K562 (cell line): Measurements from ENCODE around the gene ZCWPW1. TPM values are rescaled to one million over a fixed set of nuclear protein-coding genes. Genes with fewer than 3 reads are reported as not detected.

Experiments
- CHD4 ChIP-seq: fragments of 200-600 bp; sonication (generic); IDR thresholded peaks from 3 replicates; pipeline ENCODE4 v1.6.1; 2012; ENCODE audit warnings: low read depth, mild to moderate bottlenecking, mixed read lengths, low read length, inconsistent platforms; ENCODE audit not compliant: insufficient read depth, insufficient replicate concordance, poor library complexity, severe bottlenecking
- CREB1 ChIP-seq, 2 experiments: sonication (generic) in 1 of 2; formaldehyde crosslinking in 1 of 2; IDR thresholded peaks; 2 replicates each; pipeline versions ENCODE4 v1.6.1 to v1.8.0; 2012 to 2022; ENCODE audit warnings: inconsistent platforms in 1 of 2, mild to moderate bottlenecking in 1 of 2, missing genetic modification reagents in 1 of 2, moderate library complexity in 1 of 2
- HINFP ChIP-seq: fragments of 450-650 bp; conservative IDR thresholded peaks from 2 replicates; pipeline ENCODE4 v1.6.1; 2016; ENCODE audit warnings: missing genetic modification characterization, low read depth, mild to moderate bottlenecking, control low read depth, missing compliant biosample characterization
- NEUROD1 ChIP-seq: fragments of 150-350 bp; IDR thresholded peaks from 2 replicates; pipeline ENCODE4 v1.6.1; 2014; ENCODE audit warnings: borderline replicate concordance, low read length, low read depth; ENCODE audit not compliant: partially characterized antibody
- NFIC ChIP-seq: fragments of 450-650 bp; IDR thresholded peaks from 2 replicates; pipeline ENCODE4 v1.6.1; 2017; ENCODE audit warnings: mild to moderate bottlenecking, inconsistent platforms
- NR2C1 ChIP-seq, 2 experiments: fragments of 450-650 bp; IDR thresholded peaks; 2 replicates each; pipeline ENCODE4 v1.6.1; 2017; ENCODE audit warnings: mild to moderate bottlenecking in 2 of 2, antibody characterized with exemption in 1 of 2, inconsistent platforms in 1 of 2, missing compliant biosample characterization in 1 of 2, missing genetic modification characterization in 1 of 2
- NRF1 ChIP-seq, 2 experiments: fragments of 450-650 bp; IDR thresholded peaks in 1 of 2; conservative IDR thresholded peaks in 1 of 2; 2 replicates each; pipeline ENCODE4 v1.6.1; 2014; ENCODE audit warnings: mild to moderate bottlenecking in 2 of 2
- POLR2B ChIP-seq: fragments of 450-650 bp; IDR thresholded peaks from 2 replicates; pipeline ENCODE4 v1.6.1; 2018; ENCODE audit warnings: low read depth; ENCODE audit not compliant: partially characterized antibody
- PPARD ChIP-seq: fragments of 250-450 bp; sonication (Bioruptor Pico); IDR thresholded peaks from 2 replicates; pipeline ENCODE4 v1.8.0; 2022; ENCODE audit warnings: inconsistent platforms, mild to moderate bottlenecking, moderate library complexity
- PRDM10 ChIP-seq: fragments of 450-650 bp; IDR thresholded peaks from 2 replicates; pipeline ENCODE4 v1.6.1; 2018; ENCODE audit not compliant: partially characterized antibody
- ZC3H11A ChIP-seq: IDR thresholded peaks from 2 replicates; pipeline ENCODE4 v1.6.1; 2012; ENCODE audit warnings: low read depth, low read length, improper control_type of control experiment
- ZNF133 ChIP-seq: fragments of 250-450 bp; sonication (Bioruptor Pico); IDR thresholded peaks from 2 replicates; pipeline ENCODE4 v1.4.0; 2020; ENCODE audit warnings: mild to moderate bottlenecking
- ZNF263 ChIP-seq: sonication (generic); formaldehyde crosslinking; IDR thresholded peaks from 2 replicates; pipeline ENCODE4 v1.8.0; 2022; ENCODE audit warnings: mild to moderate bottlenecking, missing genetic modification reagents, borderline replicate concordance
- ZNF584 ChIP-seq: fragments of 200-800 bp; sonication (Bioruptor generic); IDR thresholded peaks from 2 replicates; pipeline ENCODE4 v1.6.1; 2016; ENCODE audit warnings: low read depth, mild to moderate bottlenecking, missing genetic modification characterization, missing compliant biosample characterization
- ZNF75A ChIP-seq: fragments of 450-650 bp; formaldehyde crosslinking; IDR thresholded peaks from 2 replicates; pipeline ENCODE4 v1.4.0; 2020; ENCODE audit warnings: mild to moderate bottlenecking
- polyA plus RNA-seq, 8 experiments: library from polyadenylated mRNA; depleted of rRNA in 4 of 8; stranded (reverse) in 5 of 8; unstranded in 3 of 8; fragments of >200 nt; fragmentation: Nextera tagmentation in 2 of 8; fragmentation: Illumina TruSeq in 1 of 8; extraction: Ambion mirVana in 2 of 8; extraction: Trizol in 1 of 8; gene quantifications; 2 replicates each; pipeline versions ENCODE4 v1.2.1 to v1.2.3, GENCODE V29; 2011 to 2014; ENCODE audit warnings: inconsistent platforms in 1 of 8, missing spikeins in 1 of 8
- total RNA-seq, 7 experiments: library from RNA; depleted of rRNA in 6 of 7; stranded (reverse); fragments of >200 nt in 6 of 7; fragmentation: Illumina TruSeq in 2 of 7; extraction: Trizol in 2 of 7; gene quantifications; 2 replicates each; pipeline versions ENCODE4 v1.2.1 to v1.2.3, GENCODE V29; 2011 to 2021; ENCODE audit warnings: low replicate concordance in 1 of 7
- TF ChIP-seq, protein P1 (sequence below): fragments of 450-650 bp; IDR thresholded peaks from 2 replicates; pipeline ENCODE4 v1.6.1; 2017; ENCODE audit warnings: antibody characterized with exemption

The ZCWPW1 gene
- total and polyA plus RNA-seq, 9 of the 15 experiments (the other 6 are each of a cell fraction or from before 2014, with no cell fraction given): 0.18 to 1.7 (median 1.2) TPM

GRCh38 chr7:100444311-100445278 is 16.1 kb upstream of the ZCWPW1 start (continued):
- TF ChIP-seq NR2C1 (IDR thresholded peaks at IDR 0.05) (peak; percentile 96), NR2C1 (tag; IDR thresholded peaks at IDR 0.05) (peak; percentile 97), ZNF584 (CRISPR knock-in tag) (peak; percentile 80), NFIC (peak; percentile 47; the same call in 1 of the 2 replicates), ZNF75A (CRISPR knock-in tag) (no peak), CREB1 (IDR thresholded peaks at IDR 0.05) (no peak), CREB1 (CRISPR knock-in tag; IDR thresholded peaks at IDR 0.05) (peak; percentile 53), NEUROD1 (peak; percentile 69), PRDM10 (peak; percentile 17), HINFP (tag) (0 out of 2 replicates have a peak, but pooled peaks have one; percentile 17), ZNF263 (CRISPR knock-in tag) (peak; percentile 70; the same call in 1 of the 2 replicates), PPARD (CRISPR knock-in tag) (no peak), CHD4 (peak; percentile 55), ZC3H11A (no peak), POLR2B (peak; percentile 47), NRF1 (conservative IDR thresholded peaks at IDR 0.05 in 1 of 2, IDR thresholded peaks at IDR 0.05 in 1 of 2) (peak; percentile 21 to 36; a peak in 2 of 4 replicates), ZNF133 (CRISPR knock-in tag) (no peak)
- TF ChIP-seq, protein P1, sequence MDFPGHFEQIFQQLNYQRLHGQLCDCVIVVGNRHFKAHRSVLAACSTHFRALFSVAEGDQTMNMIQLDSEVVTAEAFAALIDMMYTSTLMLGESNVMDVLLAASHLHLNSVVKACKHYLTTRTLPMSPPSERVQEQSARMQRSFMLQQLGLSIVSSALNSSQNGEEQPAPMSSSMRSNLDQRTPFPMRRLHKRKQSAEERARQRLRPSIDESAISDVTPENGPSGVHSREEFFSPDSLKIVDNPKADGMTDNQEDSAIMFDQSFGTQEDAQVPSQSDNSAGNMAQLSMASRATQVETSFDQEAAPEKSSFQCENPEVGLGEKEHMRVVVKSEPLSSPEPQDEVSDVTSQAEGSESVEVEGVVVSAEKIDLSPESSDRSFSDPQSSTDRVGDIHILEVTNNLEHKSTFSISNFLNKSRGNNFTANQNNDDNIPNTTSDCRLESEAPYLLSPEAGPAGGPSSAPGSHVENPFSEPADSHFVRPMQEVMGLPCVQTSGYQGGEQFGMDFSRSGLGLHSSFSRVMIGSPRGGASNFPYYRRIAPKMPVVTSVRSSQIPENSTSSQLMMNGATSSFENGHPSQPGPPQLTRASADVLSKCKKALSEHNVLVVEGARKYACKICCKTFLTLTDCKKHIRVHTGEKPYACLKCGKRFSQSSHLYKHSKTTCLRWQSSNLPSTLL: no peak; the same call in 1 of the 2 replicates
